GM23338 (cell line): ENCODE data around the gene TBCE. TPM values are rescaled to one million over a fixed set of nuclear protein-coding genes. Genes with fewer than 3 reads are reported as not detected.

ENCODE experiments used
- ATAC-seq: fragments of 200-7000 bp; cut with Tn5 transposase; 3 replicates; pipeline ENCODE4 v1.9.1; 2020
- DNase-seq: peaks from one replicate; pipeline ENCODE4 v3.0.0-alpha.2; 2015; ENCODE audit warnings: low spot score
- H2AFZ ChIP-seq: fragments of 200-600 bp; sonication (generic); 2 replicates; pipeline ENCODE4 v1.8.0; 2016; ENCODE audit warnings: antibody characterized with exemption, mild to moderate bottlenecking, moderate library complexity
- H3F3A ChIP-seq: fragments of 200-600 bp; sonication (generic); replicated peaks from 2 replicates; pipeline ENCODE4 v1.8.0; 2017; ENCODE audit warnings: antibody characterized with exemption, mixed run types, low read depth
- H3K27ac ChIP-seq: fragments of 200-600 bp; sonication (generic); 2 replicates; pipeline ENCODE4 v1.6.1; 2016; ENCODE audit warnings: low read depth
- H3K27me3 ChIP-seq: fragments of 200-600 bp; sonication (generic); 2 replicates; pipeline ENCODE4 v1.8.0; 2016; ENCODE audit warnings: mild to moderate bottlenecking, mixed run types, moderate library complexity; ENCODE audit not compliant: insufficient read depth
- H3K36me3 ChIP-seq: fragments of 200-600 bp; sonication (generic); 2 replicates; pipeline ENCODE4 v1.8.0; 2016; ENCODE audit warnings: mild to moderate bottlenecking; ENCODE audit not compliant: insufficient read depth
- H3K4me1 ChIP-seq: fragments of 200-600 bp; sonication (generic); 2 replicates; pipeline ENCODE4 v1.8.0; 2016; ENCODE audit warnings: mild to moderate bottlenecking, moderate library complexity; ENCODE audit not compliant: insufficient read depth
- H3K4me2 ChIP-seq: fragments of 200-600 bp; sonication (generic); 2 replicates; pipeline ENCODE4 v1.7.1; 2017; ENCODE audit warnings: mixed run types
- H3K4me3 ChIP-seq: fragments of 200-600 bp; sonication (generic); 2 replicates; pipeline ENCODE4 v1.6.1; 2016; ENCODE audit warnings: mixed run types
- H3K79me2 ChIP-seq: fragments of 200-600 bp; sonication (generic); replicated peaks from 2 replicates; pipeline ENCODE4 v1.8.0; 2017; ENCODE audit warnings: mild to moderate bottlenecking; ENCODE audit not compliant: insufficient read depth
- H3K9me2 ChIP-seq: fragments of 200-600 bp; sonication (generic); 2 replicates; pipeline ENCODE4 v1.8.0; 2017; ENCODE audit not compliant: insufficient read depth
- H4K20me1 ChIP-seq: fragments of 200-600 bp; sonication (generic); replicated peaks from 2 replicates; pipeline ENCODE4 v1.8.0; 2017; ENCODE audit warnings: mild to moderate bottlenecking; ENCODE audit not compliant: insufficient read depth
- H3K27ac Mint-ChIP-seq: 2 replicates; pipeline ENCODE4 v1.8.0; 2020; ENCODE audit warnings: inconsistent platforms, mild to moderate bottlenecking, moderate library complexity, mixed read lengths
- H3K27me3 Mint-ChIP-seq: 3 replicates; pipeline ENCODE4 v1.8.0; 2022; ENCODE audit warnings: low read depth, mild to moderate bottlenecking, moderate library complexity, mixed read lengths, inconsistent platforms; ENCODE audit not compliant: insufficient read depth, poor library complexity
- H3K36me3 Mint-ChIP-seq: 3 replicates; pipeline ENCODE4 v1.8.0; 2021; ENCODE audit warnings: low read depth, mild to moderate bottlenecking, inconsistent platforms, moderate library complexity, mixed read lengths
- H3K4me1 Mint-ChIP-seq: 3 replicates; pipeline ENCODE4 v1.8.0; 2020; ENCODE audit warnings: mild to moderate bottlenecking, inconsistent platforms, mixed read lengths
- H3K4me3 Mint-ChIP-seq: 3 replicates; pipeline ENCODE4 v1.8.0; 2021; ENCODE audit warnings: moderate library complexity, mild to moderate bottlenecking, inconsistent platforms, mixed read lengths
- H3K9me3 Mint-ChIP-seq: 3 replicates; pipeline ENCODE4 v1.8.0; 2020; ENCODE audit warnings: moderate library complexity, mild to moderate bottlenecking, inconsistent platforms, mixed read lengths
- CREB1 ChIP-seq: fragments of 250-450 bp; sonication (Bioruptor Pico); IDR thresholded peaks from 2 replicates; pipeline ENCODE4 v1.5.0; 2020; ENCODE audit warnings: low read depth, mild to moderate bottlenecking, moderate library complexity
- CTCF ChIP-seq, 2 experiments: fragments of 200-600 bp in 1 of 2; sonication (generic) in 1 of 2; conservative IDR thresholded peaks; 2 replicates each; pipeline versions ENCODE4 v1.5.1 to v1.6.1; 2016 to 2017; ENCODE audit warnings: antibody characterized with exemption in 2 of 2, low read depth in 2 of 2, mild to moderate bottlenecking in 2 of 2, moderate library complexity in 1 of 2
- EZH2 ChIP-seq: fragments of 200-600 bp; sonication (generic); IDR thresholded peaks from one replicate; pipeline ENCODE4 v1.8.0; 2017; ENCODE audit warnings: antibody characterized with exemption, mild to moderate bottlenecking, low read depth; ENCODE audit not compliant: unreplicated experiment
- EZH2phosphoT487 ChIP-seq: fragments of 200-600 bp; sonication (generic); IDR thresholded peaks from one replicate; pipeline ENCODE4 v1.8.1; 2018; ENCODE audit warnings: antibody characterized with exemption; ENCODE audit not compliant: unreplicated experiment
- JUNB ChIP-seq: IDR thresholded peaks from one replicate; pipeline ENCODE4 v1.6.1; 2016; ENCODE audit warnings: antibody characterized with exemption; ENCODE audit not compliant: unreplicated experiment
- POLR2AphosphoS5 ChIP-seq: IDR thresholded peaks from 2 replicates; pipeline ENCODE4 v1.6.1; 2016; ENCODE audit warnings: antibody characterized with exemption, low read depth
- STAT1 ChIP-seq: IDR thresholded peaks from one replicate; pipeline ENCODE4 v1.6.1; 2016; ENCODE audit warnings: antibody characterized with exemption; ENCODE audit not compliant: unreplicated experiment
- ZNF114 ChIP-seq: fragments of 250-450 bp; sonication (Bioruptor Pico); IDR thresholded peaks from 2 replicates; pipeline ENCODE4 v1.5.0; 2020; ENCODE audit warnings: mild to moderate bottlenecking, moderate library complexity
- ZNF331 ChIP-seq: fragments of 250-450 bp; sonication (Bioruptor Pico); IDR thresholded peaks from 2 replicates; pipeline ENCODE4 v1.5.0; 2020; ENCODE audit warnings: low read depth, mild to moderate bottlenecking, moderate library complexity
- polyA plus RNA-seq: library from polyadenylated mRNA; unstranded; fragments of >200 nt; fragmentation: Nextera tagmentation; extraction: Ambion mirVana; gene quantifications from 2 replicates; pipeline ENCODE4 v1.2.1, GENCODE V29; 2016
- total RNA-seq: library from RNA; depleted of rRNA; stranded (reverse); fragments of >200 nt; shearing (Covaris generic); gene quantifications from 2 replicates; pipeline ENCODE4 v1.2.3, GENCODE V29; 2014
- TF ChIP-seq, protein P1 (sequence below): IDR thresholded peaks from one replicate; pipeline ENCODE4 v1.6.1; 2018; ENCODE audit warnings: antibody characterized with exemption; ENCODE audit not compliant: unreplicated experiment
- TF ChIP-seq, protein P2 (sequence below): IDR thresholded peaks from 2 replicates; pipeline ENCODE4 v1.6.1; 2016; ENCODE audit warnings: antibody characterized with exemption

The TBCE gene
- total and polyA plus RNA-seq, 2 experiments from 2014 or later = 42.7 to 64.8 TPM

- Histone ChIP-seq H3K79me2 (peaks cover 23% of the 10 kb centered on the region), H3K27ac (no peak overlapping the region), H2AFZ (no peak overlapping the region), H3K27me3 (no peaks in the 10 kb centered on the region), H3K4me2 (no peak overlapping the region), H3K9me2 (no peaks in the 10 kb centered on the region), H4K20me1 (no peaks in the 10 kb centered on the region), H3F3A (no peaks in the 10 kb centered on the region), H3K36me3 (no peaks in the 10 kb centered on the region), H3K4me1 (peaks cover 5% of the 10 kb centered on the region; the same call in 1 of the 2 replicates), H3K4me3 (no peak overlapping the region)
- Mint-ChIP-seq H3K27ac (no peak overlapping the region), H3K4me1 (peaks cover 13% of the 10 kb centered on the region), H3K27me3 (peaks cover 2% of the 10 kb centered on the region), H3K9me3 (no peaks in the 10 kb centered on the region), H3K36me3 (no peaks in the 10 kb centered on the region; the same call in 2 of the 3 replicates), H3K4me3 (no peak overlapping the region)
- ATAC-seq (no peak), DNase-seq (no peak)
- no peak for TF ChIP-seq ZNF114 (CRISPR knock-in tag)
- no peak for TF ChIP-seq CREB1 (CRISPR knock-in tag)
- TF ChIP-seq POLR2AphosphoS5 = no peak
- TF ChIP-seq, protein P1, sequence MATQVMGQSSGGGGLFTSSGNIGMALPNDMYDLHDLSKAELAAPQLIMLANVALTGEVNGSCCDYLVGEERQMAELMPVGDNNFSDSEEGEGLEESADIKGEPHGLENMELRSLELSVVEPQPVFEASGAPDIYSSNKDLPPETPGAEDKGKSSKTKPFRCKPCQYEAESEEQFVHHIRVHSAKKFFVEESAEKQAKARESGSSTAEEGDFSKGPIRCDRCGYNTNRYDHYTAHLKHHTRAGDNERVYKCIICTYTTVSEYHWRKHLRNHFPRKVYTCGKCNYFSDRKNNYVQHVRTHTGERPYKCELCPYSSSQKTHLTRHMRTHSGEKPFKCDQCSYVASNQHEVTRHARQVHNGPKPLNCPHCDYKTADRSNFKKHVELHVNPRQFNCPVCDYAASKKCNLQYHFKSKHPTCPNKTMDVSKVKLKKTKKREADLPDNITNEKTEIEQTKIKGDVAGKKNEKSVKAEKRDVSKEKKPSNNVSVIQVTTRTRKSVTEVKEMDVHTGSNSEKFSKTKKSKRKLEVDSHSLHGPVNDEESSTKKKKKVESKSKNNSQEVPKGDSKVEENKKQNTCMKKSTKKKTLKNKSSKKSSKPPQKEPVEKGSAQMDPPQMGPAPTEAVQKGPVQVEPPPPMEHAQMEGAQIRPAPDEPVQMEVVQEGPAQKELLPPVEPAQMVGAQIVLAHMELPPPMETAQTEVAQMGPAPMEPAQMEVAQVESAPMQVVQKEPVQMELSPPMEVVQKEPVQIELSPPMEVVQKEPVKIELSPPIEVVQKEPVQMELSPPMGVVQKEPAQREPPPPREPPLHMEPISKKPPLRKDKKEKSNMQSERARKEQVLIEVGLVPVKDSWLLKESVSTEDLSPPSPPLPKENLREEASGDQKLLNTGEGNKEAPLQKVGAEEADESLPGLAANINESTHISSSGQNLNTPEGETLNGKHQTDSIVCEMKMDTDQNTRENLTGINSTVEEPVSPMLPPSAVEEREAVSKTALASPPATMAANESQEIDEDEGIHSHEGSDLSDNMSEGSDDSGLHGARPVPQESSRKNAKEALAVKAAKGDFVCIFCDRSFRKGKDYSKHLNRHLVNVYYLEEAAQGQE = no peak
Observed at GRCh38 chr1:235425357-235425756, 58.1 kb downstream of the TBCE start.

DNA sequence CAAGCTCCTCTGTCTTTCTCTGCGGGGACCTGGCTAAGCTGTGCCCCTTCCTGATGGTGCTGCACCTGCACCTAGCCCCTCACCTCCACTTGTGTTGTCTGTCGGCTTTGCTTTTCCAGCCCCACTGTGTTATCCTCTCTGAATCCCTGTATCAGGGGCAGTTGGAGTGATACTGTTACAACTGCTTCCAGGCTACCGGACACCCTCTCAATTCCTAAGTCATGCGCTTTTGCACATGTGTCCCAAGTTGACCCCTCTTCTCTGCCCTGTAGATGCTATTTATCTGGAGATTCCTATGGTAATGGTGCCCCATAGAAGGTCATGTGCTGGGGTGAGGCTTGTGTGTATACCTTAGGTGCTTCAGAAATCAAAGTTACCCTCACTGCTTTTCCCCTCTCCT is 58.9 kb downstream of the TBCE start:
- Mint-ChIP-seq H3K4me1 (peaks cover 13% of the 10 kb centered on the region), H3K27me3 (peaks cover 2% of the 10 kb centered on the region), H3K27ac (no peak overlapping the region; the same call in 1 of the 2 replicates), H3K9me3 (no peaks in the 10 kb centered on the region), H3K36me3 (no peaks in the 10 kb centered on the region), H3K4me3 (no peak overlapping the region)
- no peak overlapping the region for H3K4me3 ChIP-seq
- peaks cover 17% of the 10 kb centered on the region for H3K79me2 ChIP-seq
- H3K4me2 ChIP-seq = no peak overlapping the region
- H3F3A ChIP-seq = no peaks in the 10 kb centered on the region
- TF ChIP-seq POLR2AphosphoS5 = no peak
- no peak for TF ChIP-seq EZH2phosphoT487
- no peak for TF ChIP-seq JUNB
- TF ChIP-seq ZNF114 (CRISPR knock-in tag) = no peak
- no peak for TF ChIP-seq CREB1 (CRISPR knock-in tag)
- no peak for TF ChIP-seq ZNF331
- TF ChIP-seq, protein P1 = no peak
- no peak for TF ChIP-seq EZH2
- TF ChIP-seq, protein P2, sequence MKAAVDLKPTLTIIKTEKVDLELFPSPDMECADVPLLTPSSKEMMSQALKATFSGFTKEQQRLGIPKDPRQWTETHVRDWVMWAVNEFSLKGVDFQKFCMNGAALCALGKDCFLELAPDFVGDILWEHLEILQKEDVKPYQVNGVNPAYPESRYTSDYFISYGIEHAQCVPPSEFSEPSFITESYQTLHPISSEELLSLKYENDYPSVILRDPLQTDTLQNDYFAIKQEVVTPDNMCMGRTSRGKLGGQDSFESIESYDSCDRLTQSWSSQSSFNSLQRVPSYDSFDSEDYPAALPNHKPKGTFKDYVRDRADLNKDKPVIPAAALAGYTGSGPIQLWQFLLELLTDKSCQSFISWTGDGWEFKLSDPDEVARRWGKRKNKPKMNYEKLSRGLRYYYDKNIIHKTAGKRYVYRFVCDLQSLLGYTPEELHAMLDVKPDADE = no peak
- TF ChIP-seq CTCF (conservative IDR thresholded peaks at IDR 0.05; ENCODE audit: low read depth in 2 of 2) = no peak
- no peak for TF ChIP-seq STAT1
- no peaks in the 10 kb centered on the region for H3K27me3 ChIP-seq
- no peak for ATAC-seq
- no peak overlapping the region for H2AFZ ChIP-seq
- H4K20me1 ChIP-seq = no peaks in the 10 kb centered on the region
- H3K36me3 ChIP-seq = no peaks in the 10 kb centered on the region
- no peaks in the 10 kb centered on the region for H3K9me2 ChIP-seq
- DNase-seq = no peak
- peaks cover 5% of the 10 kb centered on the region; the same call in 1 of the 2 replicates for H3K4me1 ChIP-seq
- 0 out of 2 replicates have a peak overlapping the region, but pooled peaks have one; percentile 19 for H3K27ac ChIP-seq
